Inflammatory macrophage treated with lipopolysaccharide for 4 hours (primary cell): ENCODE measurements around the gene NIN.

Source experiments
- DNase-seq: peaks from one replicate; pipeline ENCODE4 v3.0.0-alpha.2; 2020

NIN gene

GRCh38 chr14:50784683-50785456 is 46.1 kb downstream of the NIN start:
- DNase-seq: no peak

- DNase-seq: no peak
Observed at GRCh38 chr14:50783563-50783962, 47.4 kb downstream of the NIN start.

GRCh38 chr14:50780393-50780792 is 50.6 kb downstream of the NIN start:
- DNase-seq: no peak

GRCh38 chr14:50778721-50779483 is 52.1 kb downstream of the NIN start:
- DNase-seq: no peak

GRCh38 chr14:50776522-50776921 is 54.4 kb downstream of the NIN start:
- no peak for DNase-seq

GRCh38 chr14:50775357-50775756 is 55.6 kb downstream of the NIN start:
- DNase-seq: no peak

- DNase-seq: no peak
Observed at GRCh38 chr14:50774542-50775267, 56.3 kb downstream of the NIN start.

GRCh38 chr14:50773632-50774541 is 57.1 kb downstream of the NIN start:
- DNase-seq: peak; percentile 29

- no peak for DNase-seq
Observed at GRCh38 chr14:50772412-50772811, 58.5 kb downstream of the NIN start.

GRCh38 chr14:50770586-50770985 is 60.4 kb downstream of the NIN start:
- DNase-seq: no peak

- DNase-seq: no peak
Observed at GRCh38 chr14:50769863-50770500, 61.0 kb downstream of the NIN start.

- DNase-seq: no peak
Observed at GRCh38 chr14:50768680-50769079, 62.3 kb downstream of the NIN start.

GRCh38 chr14:50766338-50766886 is 64.5 kb downstream of the NIN start:
- no peak for DNase-seq

GRCh38 chr14:50763382-50764007 is 67.5 kb downstream of the NIN start:
- no peak for DNase-seq

- no peak for DNase-seq
Observed at GRCh38 chr14:50762931-50763300, 68.0 kb downstream of the NIN start.

- DNase-seq: peak; percentile 63
Observed at GRCh38 chr14:50762001-50762930, 68.7 kb downstream of the NIN start.

GRCh38 chr14:50759800-50760543 is 71.0 kb downstream of the NIN start:
- DNase-seq: no peak

- DNase-seq: no peak
Observed at GRCh38 chr14:50758945-50759344, 72.0 kb downstream of the NIN start.

GRCh38 chr14:50758305-50758704 is 72.7 kb downstream of the NIN start:
- DNase-seq: no peak
